ENCODE results near the gene PFDN5. TPM values are rescaled to one million over a fixed set of nuclear protein-coding genes. Genes with fewer than 3 reads are reported as not detected.

The PFDN5 gene
- total and polyA plus RNA-seq, 4 donors: 118 to 245 (median 206) TPM

- TF ChIP-seq FOXA2 (IDR thresholded peaks at IDR 0.05): no peak
- no peak for TF ChIP-seq RAD21 (IDR thresholded peaks at IDR 0.05)
- TF ChIP-seq, protein P1, sequence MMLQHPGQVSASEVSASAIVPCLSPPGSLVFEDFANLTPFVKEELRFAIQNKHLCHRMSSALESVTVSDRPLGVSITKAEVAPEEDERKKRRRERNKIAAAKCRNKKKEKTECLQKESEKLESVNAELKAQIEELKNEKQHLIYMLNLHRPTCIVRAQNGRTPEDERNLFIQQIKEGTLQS (IDR thresholded peaks at IDR 0.05): no peak
- TF ChIP-seq FOXA1 (IDR thresholded peaks at IDR 0.05): no peak
- TF ChIP-seq HNF4G (IDR thresholded peaks at IDR 0.05): no peak
- H3K9me3 ChIP-seq (ENCODE audit: control insufficient read depth in 4 of 4, low read length in 3 of 4): no peaks in the 10 kb centered on the region
- peaks cover 3 to 17% (median 13%) of the 10 kb centered on the region in 4 donors for H3K4me1 ChIP-seq (ENCODE audit: control insufficient read depth in 4 of 4, insufficient read depth in 4 of 4, low read length in 3 of 4)
- 93% methylated on average over 5 of the region's 5 CpGs for WGBS
- no peak overlapping the region for H3K4me3 ChIP-seq (ENCODE audit: low read depth in 1 of 3, low read length in 3 of 3)
- DNase-seq (ENCODE audit: low spot score): no peak
- no peaks in the 10 kb centered on the region for H3K27me3 ChIP-seq (ENCODE audit: control insufficient read depth in 4 of 4, insufficient read depth in 4 of 4, low read length in 3 of 4)
- H3K9ac ChIP-seq (ENCODE audit: low read depth in 1 of 2, low read length in 2 of 2): no peak overlapping the region
- no peak overlapping the region for H3K27ac ChIP-seq (ENCODE audit: low read depth in 1 of 2, low read length in 2 of 2)
- H3K36me3 ChIP-seq (ENCODE audit: control insufficient read depth in 4 of 4, insufficient read depth in 3 of 4, low read depth in 1 of 4, low read length in 3 of 4): peaks cover 8 to 36% (median 30%) of the 10 kb centered on the region in 4 donors
Measured at GRCh38 chr12:53302903-53303302, 7.6 kb downstream of the PFDN5 start.

GRCh38 chr12:53306826-53307225 is 11.5 kb downstream of the PFDN5 start:
- Histone ChIP-seq H3K27ac (ENCODE audit: low read depth in 1 of 2, low read length in 2 of 2) (no peak overlapping the region), H3K4me3 (ENCODE audit: low read depth in 1 of 3, low read length in 3 of 3) (no peak overlapping the region), H3K36me3 (ENCODE audit: control insufficient read depth in 4 of 4, insufficient read depth in 3 of 4, low read depth in 1 of 4, low read length in 3 of 4) (peaks cover 7 to 60% (median 46%) of the 10 kb centered on the region in 4 donors), H3K9ac (ENCODE audit: low read depth in 1 of 2, low read length in 2 of 2) (no peak overlapping the region), H3K27me3 (ENCODE audit: control insufficient read depth in 4 of 4, insufficient read depth in 4 of 4, low read length in 3 of 4) (no peaks in the 10 kb centered on the region), H3K9me3 (ENCODE audit: control insufficient read depth in 4 of 4, low read length in 3 of 4) (no peaks in the 10 kb centered on the region), H3K4me1 (ENCODE audit: control insufficient read depth in 4 of 4, insufficient read depth in 4 of 4, low read length in 3 of 4) (no peaks in the 10 kb centered on the region)
- TF ChIP-seq FOXA2 (IDR thresholded peaks at IDR 0.05) (no peak), EGR1 (IDR thresholded peaks at IDR 0.05; ENCODE audit: low read depth in 2 of 2) (no peak), HNF4G (IDR thresholded peaks at IDR 0.05) (no peak)
- TF ChIP-seq, protein P1 (IDR thresholded peaks at IDR 0.05): no peak
- TF ChIP-seq, protein P2, sequence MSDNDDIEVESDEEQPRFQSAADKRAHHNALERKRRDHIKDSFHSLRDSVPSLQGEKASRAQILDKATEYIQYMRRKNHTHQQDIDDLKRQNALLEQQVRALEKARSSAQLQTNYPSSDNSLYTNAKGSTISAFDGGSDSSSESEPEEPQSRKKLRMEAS (IDR thresholded peaks at IDR 0.05): no peak
- no peak for DNase-seq (ENCODE audit: low spot score)
- WGBS: 97% methylated on average over 10 of the region's 10 CpGs

DNA sequence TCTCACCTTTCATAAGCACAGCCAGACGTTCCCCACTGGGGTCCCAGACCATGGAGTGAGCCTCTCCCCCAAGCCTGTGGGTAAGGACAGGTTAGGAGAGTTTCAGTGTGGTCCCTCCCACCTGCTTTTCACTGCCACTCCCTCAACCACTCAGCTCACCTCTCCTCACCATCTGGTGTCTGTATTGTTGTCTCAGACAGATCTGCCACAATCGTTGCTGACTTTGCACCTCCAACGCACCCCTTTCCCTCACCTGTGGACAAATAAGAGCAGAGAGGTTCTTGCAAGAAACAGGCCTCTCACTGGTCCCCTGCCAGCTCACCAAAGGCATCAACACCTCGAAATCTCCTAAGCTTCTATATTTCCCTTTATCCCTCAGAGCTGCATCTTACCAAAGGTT is 12.9 kb downstream of the PFDN5 start:
- Histone ChIP-seq H3K4me1 (ENCODE audit: control insufficient read depth in 4 of 4, insufficient read depth in 4 of 4, low read length in 3 of 4) (no peaks in the 10 kb centered on the region), H3K9ac (ENCODE audit: low read depth in 1 of 2, low read length in 2 of 2) (no peak overlapping the region), H3K36me3 (ENCODE audit: control insufficient read depth in 4 of 4, insufficient read depth in 3 of 4, low read depth in 1 of 4, low read length in 3 of 4) (peaks cover 6 to 55% (median 41%) of the 10 kb centered on the region in 4 donors), H3K27me3 (ENCODE audit: control insufficient read depth in 4 of 4, insufficient read depth in 4 of 4, low read length in 3 of 4) (no peaks in the 10 kb centered on the region), H3K9me3 (ENCODE audit: control insufficient read depth in 4 of 4, low read length in 3 of 4) (no peaks in the 10 kb centered on the region), H3K4me3 (ENCODE audit: low read depth in 1 of 3, low read length in 3 of 3) (no peak overlapping the region), H3K27ac (ENCODE audit: low read depth in 1 of 2, low read length in 2 of 2) (no peak overlapping the region)
- TF ChIP-seq HNF4A (conservative IDR thresholded peaks at IDR 0.05): no peak
- TF ChIP-seq SP1 (IDR thresholded peaks at IDR 0.05): no peak
- TF ChIP-seq, protein P3, sequence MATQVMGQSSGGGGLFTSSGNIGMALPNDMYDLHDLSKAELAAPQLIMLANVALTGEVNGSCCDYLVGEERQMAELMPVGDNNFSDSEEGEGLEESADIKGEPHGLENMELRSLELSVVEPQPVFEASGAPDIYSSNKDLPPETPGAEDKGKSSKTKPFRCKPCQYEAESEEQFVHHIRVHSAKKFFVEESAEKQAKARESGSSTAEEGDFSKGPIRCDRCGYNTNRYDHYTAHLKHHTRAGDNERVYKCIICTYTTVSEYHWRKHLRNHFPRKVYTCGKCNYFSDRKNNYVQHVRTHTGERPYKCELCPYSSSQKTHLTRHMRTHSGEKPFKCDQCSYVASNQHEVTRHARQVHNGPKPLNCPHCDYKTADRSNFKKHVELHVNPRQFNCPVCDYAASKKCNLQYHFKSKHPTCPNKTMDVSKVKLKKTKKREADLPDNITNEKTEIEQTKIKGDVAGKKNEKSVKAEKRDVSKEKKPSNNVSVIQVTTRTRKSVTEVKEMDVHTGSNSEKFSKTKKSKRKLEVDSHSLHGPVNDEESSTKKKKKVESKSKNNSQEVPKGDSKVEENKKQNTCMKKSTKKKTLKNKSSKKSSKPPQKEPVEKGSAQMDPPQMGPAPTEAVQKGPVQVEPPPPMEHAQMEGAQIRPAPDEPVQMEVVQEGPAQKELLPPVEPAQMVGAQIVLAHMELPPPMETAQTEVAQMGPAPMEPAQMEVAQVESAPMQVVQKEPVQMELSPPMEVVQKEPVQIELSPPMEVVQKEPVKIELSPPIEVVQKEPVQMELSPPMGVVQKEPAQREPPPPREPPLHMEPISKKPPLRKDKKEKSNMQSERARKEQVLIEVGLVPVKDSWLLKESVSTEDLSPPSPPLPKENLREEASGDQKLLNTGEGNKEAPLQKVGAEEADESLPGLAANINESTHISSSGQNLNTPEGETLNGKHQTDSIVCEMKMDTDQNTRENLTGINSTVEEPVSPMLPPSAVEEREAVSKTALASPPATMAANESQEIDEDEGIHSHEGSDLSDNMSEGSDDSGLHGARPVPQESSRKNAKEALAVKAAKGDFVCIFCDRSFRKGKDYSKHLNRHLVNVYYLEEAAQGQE (IDR thresholded peaks at IDR 0.05): no peak
- TF ChIP-seq FOXA2 (IDR thresholded peaks at IDR 0.05): no peak
- TF ChIP-seq RAD21 (IDR thresholded peaks at IDR 0.05): no peak
- TF ChIP-seq FOXA1 (IDR thresholded peaks at IDR 0.05): no peak
- no peak for TF ChIP-seq JUND (IDR thresholded peaks at IDR 0.05)
- TF ChIP-seq NR2F2 (IDR thresholded peaks at IDR 0.05): no peak
- TF ChIP-seq HNF4G (IDR thresholded peaks at IDR 0.05): no peak
- no peak for TF ChIP-seq CTCF (IDR thresholded peaks at IDR 0.05; ENCODE audit: low read depth, low read length, missing input control)
- no peak for TF ChIP-seq EGR1 (IDR thresholded peaks at IDR 0.05; ENCODE audit: low read depth in 2 of 2)
- TF ChIP-seq TAF1 (conservative IDR thresholded peaks at IDR 0.05): no peak
- no peak for TF ChIP-seq GABPA (IDR thresholded peaks at IDR 0.05 in 1 of 2, conservative IDR thresholded peaks at IDR 0.05 in 1 of 2)
- TF ChIP-seq RXRA (IDR thresholded peaks at IDR 0.05): no peak
- TF ChIP-seq, protein P1 (IDR thresholded peaks at IDR 0.05): no peak
- TF ChIP-seq, protein P2 (IDR thresholded peaks at IDR 0.05): no peak
- no peak for TF ChIP-seq YY1 (IDR thresholded peaks at IDR 0.05)
- TF ChIP-seq, protein P4, sequence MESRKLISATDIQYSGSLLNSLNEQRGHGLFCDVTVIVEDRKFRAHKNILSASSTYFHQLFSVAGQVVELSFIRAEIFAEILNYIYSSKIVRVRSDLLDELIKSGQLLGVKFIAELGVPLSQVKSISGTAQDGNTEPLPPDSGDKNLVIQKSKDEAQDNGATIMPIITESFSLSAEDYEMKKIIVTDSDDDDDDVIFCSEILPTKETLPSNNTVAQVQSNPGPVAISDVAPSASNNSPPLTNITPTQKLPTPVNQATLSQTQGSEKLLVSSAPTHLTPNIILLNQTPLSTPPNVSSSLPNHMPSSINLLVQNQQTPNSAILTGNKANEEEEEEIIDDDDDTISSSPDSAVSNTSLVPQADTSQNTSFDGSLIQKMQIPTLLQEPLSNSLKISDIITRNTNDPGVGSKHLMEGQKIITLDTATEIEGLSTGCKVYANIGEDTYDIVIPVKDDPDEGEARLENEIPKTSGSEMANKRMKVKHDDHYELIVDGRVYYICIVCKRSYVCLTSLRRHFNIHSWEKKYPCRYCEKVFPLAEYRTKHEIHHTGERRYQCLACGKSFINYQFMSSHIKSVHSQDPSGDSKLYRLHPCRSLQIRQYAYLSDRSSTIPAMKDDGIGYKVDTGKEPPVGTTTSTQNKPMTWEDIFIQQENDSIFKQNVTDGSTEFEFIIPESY (IDR thresholded peaks at IDR 0.05): no peak
- no peak for DNase-seq (ENCODE audit: low spot score)
- WGBS: 72% methylated on average over 4 of the region's 4 CpGs

All from liver (tissue), 9 donors.